NCI-H1930 (cell line): ENCODE results near the gene HES5.
A peak's percentile ranks its signal among the peaks of the same experiment; 100 is the strongest.
"Not testable (repeated sequence)": the region's sequence is repeated elsewhere in the genome, so short reads cannot be mapped to it uniquely, and the experiment has no call there.

ENCODE experiments used
- DNase-seq, 2 experiments: peaks; one replicate each; lab custom pipeline; 2025; lab: John Stamatoyannopoulos, UW

HES5 gene

DNA sequence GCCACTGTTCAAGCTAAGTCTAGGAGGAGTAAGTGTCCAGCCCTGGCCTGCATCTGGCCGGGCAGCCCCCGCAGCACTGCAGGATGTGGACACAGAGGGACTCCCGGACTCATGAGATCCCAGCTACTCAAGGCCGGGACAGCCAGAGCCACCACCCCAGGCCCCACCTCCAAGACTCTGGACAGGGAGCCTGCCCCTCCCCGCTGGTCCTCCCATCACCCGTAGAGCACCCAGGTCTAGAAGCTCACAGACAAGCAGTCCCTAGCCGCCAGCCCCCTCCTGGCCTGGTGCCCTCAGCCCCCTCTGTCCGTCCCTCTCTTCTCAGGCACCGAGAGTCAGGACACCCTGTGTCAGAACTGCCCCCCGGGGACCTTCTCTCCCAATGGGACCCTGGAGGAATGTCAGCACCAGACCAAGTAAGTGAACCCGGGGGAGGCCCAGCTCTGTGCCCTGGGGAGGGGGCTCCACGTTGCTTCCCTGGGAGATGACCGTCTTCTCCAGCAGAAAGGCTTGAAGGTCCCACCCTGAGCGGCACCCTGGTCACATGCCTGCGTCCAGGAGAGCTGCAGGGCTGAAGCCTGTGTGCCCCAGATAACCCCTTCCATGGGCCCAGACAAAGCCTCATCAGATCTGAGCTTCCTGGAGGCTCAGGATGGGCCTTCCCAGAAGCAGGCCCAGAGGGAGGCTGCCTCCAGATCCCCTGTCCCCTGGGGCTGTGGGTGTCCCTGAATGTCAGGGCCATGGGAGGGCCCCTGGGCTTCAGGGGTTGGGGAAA, 30.4 kb upstream of the HES5 start:
- no peak for DNase-seq

DNA sequence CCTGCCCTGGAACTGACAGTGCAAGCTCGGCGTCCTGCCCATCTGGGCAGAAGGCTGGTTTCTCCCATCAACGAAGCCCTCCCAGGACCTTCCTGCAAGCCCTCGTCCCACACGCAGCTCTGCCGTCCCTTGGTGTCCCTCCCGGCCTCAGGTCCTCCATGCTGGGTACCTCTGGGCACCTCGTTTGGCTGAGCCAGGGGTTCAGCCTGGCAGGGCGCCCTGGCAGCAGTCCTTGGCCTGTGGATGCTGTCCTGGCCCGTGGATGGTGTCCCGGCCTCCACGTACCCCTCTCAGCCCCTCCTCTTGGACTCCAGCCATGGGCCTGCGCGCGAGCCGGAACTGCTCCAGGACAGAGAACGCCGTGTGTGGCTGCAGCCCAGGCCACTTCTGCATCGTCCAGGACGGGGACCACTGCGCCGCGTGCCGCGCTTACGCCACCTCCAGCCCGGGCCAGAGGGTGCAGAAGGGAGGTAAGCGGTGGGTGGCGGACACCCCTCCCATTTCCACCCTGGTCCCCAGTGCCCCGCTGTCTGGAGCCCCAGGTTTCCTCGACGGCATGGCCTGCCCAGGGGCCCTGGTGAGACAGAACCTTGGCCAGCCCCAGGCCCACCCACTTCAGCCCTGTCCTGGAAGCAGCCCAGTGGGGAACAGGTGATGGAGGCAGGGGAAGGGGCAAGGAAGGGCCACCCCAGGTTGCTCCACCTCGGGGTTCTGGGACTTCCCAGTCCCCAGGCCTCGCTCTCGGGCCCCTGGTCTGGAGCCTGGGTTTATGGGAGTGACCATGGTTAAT, 29.6 kb upstream of the HES5 start:
- no peak for DNase-seq

DNA sequence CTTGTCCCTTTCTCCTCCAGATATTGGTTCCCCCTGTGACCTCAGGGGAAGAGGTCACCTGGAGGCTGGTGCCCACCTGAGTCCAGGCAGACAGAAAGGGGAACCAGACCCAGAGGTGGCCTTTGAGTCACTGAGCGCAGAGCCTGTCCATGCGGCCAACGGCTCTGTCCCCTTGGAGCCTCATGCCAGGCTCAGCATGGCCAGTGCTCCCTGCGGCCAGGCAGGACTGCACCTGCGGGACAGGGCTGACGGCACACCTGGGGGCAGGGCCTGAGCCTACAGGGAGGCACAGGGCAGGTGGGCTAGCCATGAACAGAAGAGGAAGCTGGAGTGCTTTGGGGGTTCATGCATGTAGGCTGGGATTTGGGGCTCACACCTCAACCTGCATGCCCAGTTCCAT, 28.8 kb upstream of the HES5 start:
- DNase-seq: no peak

DNA sequence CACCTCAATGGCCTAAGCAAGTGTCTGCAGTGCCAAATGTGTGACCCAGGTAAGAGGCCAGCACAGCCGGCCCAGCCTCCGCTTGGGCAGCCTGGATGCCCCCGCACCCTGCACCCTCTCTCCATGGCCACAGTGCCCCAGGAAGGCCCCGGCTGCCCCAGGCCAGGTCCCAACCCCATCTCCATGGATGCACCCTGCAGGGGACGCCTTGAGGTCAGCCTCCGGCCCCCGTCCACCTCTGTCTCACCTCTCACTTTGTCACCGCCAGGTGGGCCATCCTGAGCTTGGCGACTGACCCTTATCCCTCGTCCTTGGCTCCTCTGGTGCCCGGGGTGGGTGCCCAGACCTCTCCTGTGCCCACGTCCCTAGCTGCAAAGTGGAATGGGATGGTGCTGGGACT, 28.4 kb upstream of the HES5 start:
- no peak for DNase-seq

DNA sequence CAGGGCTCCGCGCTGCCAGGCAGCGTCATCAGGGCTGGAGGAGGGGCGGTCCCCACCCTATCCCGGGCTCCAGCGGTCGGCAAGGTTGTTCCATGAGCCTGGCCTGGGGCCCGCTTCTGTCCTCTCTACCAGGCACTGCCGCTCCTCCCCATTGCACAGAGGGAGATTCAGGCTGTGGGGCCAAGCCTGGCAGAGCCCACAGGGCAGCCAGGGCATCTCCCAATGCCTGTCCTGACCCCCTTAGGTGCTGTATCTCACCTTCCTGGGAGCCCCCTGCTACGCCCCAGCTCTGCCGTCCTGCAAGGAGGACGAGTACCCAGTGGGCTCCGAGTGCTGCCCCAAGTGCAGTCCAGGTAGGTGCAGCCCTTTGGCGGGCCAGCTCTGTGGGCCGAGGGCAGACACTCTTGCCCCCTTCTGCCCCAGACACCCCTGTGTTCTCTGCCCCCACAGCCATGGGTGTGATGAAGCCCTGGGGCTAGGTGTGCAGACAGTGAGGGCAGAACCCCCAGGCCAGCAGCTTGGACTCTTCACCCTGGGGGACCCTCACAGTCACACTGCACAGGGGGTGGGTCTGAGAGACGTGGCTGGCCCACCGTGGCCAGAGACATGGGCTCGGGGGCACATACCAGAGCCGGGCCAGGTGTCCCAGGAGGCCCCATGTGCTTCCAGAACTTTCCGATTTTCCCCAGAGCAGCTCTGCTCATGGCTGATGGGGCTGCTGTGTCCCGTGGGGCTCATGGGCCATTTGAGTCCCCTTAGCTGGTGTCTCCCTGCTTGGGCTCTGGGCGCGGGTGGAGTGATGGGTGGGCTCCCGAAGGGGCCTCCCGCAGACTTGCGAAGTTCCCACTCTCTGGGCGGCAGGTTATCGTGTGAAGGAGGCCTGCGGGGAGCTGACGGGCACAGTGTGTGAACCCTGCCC, 27.7 kb upstream of the HES5 start:
- DNase-seq: no peak

DNA sequence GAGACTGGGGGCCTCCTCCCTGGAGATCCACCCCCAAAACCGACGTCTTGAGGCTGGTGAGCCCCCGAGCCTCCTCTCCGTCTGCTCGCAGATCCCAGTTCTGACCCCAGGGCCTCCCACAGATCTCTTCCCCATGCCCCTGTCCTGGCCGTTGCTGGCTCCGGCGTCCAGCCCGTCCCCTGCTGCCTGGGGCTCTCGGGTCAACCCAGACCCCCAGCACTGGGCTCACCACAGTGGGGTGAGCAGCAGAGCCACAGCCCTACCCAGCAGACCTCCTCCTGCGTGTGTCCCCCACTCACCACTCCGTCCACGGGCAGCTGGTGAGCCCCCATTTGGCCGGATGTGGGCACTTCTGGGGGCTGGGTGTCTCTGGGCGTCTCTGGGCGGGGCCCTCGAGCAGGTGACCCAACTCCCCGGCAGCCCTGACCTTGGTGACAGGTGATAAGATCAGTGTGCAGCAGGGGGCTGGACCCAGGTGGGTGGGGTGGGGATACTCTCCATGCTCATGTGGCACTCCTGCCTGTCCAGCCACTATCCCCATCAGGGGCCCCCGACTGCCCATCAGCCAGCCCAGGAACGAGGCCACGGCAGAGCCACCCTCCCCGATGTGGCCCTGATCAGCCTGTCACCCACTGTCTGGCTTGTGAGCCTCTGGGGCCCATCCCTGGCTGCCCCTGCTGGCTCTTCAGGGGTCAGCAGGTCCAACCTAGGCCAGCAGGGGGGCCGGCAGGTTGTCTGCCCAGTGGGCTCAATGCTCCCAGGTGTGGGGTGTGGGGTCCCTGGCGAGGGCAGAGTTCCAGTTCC, 26.8 kb upstream of the HES5 start:
- no peak for DNase-seq

DNA sequence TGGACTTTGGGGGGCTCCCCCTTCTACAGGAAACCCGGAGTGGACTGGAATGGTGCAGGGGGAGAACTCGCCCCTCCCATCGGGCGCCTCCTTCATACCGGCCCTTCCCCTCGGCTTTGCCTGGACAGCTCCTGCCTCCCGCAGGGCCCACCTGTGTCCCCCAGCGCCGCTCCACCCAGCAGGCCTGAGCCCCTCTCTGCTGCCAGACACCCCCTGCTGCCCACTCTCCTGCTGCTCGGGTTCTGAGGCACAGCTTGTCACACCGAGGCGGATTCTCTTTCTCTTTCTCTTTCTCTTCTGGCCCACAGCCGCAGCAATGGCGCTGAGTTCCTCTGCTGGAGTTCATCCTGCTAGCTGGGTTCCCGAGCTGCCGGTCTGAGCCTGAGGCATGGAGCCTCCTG, 26.2 kb upstream of the HES5 start, which contains the start of gene TNFRSF14:
TSS of gene TNFRSF14 (plus strand) at position 95 of the 401 bp plus-strand sequence. CDS start at position 389, 294 bp downstream.
- no peak for DNase-seq

DNA sequence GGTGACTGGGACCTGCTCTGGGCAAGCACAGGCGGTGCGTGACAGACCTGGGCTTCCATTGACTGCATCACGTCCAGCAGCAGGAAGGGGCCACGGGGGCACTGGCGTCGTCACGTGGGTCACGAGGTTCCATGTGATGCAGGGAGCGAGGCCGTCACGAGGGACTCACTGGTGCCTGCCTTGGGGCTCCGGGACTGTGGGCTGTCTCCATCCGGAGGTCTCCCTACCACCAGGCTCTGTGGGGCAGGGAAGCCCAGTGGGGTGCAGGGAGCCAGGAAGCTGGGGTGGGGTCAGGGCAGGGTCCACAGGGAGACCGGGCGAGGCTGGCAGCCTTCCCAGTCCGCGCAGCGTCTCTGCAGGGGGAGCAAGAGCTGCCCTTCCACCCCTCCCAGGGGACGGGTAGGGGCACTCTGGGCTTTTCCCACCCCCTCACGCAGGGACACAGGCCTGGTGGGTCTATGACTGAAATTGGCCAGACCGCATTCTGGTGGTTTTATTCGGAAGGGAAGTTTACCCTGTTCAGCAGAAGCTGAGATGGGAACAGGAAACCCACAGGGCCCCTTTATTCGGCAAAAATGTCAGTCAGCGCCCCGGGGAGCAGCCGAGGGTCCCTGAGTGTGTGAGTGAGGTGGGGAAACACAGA, 25.7 kb upstream of the HES5 start:
- no peak for DNase-seq

DNA sequence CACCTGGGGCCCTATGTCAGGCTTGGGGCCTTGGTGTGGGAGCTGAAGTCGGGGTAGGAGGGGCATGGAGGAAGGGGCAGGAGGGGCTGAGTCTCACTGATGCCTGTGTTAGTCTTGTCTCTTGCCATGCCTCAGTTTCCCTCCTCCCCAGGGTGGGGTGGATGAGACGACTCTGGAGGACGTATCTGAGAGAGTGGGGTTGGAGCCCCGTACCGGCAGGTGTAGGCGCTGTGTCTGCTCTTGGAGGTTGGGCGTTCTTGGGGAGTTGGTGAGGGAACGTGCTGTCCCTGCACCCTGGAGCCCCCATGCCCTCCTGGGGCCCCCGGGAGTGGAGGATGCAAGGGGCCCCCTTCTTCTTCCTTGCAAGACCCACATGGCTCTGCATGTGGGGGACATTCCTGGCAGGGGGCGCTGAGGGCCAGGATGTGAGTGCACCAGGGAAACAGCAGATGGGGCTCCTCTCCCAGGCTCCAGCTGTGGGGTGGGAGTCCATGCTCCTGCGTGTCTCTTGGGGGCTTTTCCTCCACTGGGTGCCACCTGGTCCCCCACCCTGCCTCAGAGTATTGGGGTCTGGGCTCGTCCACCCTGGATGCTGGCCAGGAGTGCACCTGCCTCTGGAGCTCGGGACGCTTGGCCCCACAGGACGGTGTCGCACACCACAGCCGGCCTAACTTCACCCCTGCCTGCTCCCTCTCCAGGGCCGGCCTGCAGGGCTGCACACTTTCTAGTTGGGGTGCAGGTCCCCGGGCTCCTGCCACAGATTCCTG, 24.7 kb upstream of the HES5 start:
- DNase-seq: no peak

DNA sequence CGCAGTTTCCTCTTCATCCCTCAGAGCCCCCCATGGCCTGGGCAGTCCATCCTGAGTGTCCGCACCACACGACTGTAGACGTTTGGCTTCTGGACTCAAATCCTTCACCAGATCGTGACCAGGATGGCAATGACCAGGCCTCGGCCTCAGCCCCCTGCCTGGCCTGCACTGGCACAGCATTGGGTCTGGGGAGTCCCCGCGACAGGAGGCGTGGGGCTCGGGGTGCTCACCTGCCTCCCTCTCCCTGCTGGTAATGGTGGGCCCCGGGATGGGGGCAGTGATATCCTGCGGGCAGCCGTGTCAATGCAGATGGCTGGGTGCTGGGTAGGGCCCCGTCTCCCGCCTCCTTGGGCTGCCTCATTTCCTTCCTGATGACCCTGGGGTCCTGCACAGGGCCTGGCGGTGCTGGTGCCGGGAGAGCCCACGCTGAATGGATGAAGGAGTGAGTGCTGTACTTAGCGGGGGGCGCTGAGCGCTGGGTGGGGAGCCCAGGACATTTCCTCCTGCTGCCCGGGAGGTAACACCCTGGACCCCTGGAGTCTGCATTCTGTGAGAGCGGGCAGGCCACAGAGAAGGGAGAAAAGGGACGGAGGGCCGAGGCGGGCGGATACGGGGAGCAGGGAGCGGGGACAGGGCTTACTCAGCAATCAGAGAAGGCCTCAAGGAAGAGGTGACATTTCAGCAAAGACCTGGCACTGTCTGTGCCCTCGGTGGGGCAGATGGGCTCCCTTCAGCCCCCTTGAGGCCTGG, 24.0 kb upstream of the HES5 start:
- DNase-seq: no peak

DNA sequence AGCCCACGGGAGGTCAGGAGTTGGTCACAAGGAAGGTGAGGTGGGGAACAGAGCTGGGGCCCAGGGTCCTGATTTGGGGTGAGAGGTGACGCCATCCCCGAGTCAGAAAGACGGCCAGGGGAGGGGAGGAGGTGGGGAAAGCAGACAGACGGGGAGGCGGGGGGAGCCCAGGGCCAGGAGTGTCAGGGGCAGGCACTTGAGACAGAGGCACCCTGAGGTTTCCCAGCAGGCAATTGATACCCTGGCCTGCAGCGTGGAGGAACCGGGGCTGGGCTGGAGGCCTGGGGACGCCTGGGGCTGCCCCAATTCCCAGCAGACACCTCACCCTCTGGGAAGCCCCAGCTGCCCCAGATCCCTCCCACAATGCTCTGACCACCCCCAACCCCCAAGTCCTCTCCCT, 23.0 kb upstream of the HES5 start:
- DNase-seq: not testable (repeated sequence)

DNA sequence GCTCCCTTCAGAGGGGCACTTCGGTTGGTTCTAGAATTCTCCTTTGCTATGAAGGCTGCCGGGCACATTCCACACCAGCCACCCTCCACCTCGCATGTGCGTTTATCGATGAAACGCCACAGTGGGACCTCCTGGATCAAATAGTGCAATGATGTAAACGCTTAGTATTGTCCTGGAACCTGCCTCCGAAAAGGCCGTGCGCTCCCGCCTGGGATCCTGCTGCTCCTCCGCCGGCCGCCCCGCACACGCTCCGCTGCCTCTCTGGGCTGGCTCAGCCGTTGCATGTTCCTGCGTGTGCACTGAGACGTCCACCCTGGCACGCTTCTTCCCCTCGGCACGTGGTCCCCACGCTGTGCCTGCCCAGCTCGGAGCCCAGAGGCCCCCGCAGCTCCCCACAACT, 22.1 kb upstream of the HES5 start:
- DNase-seq: no peak

DNA sequence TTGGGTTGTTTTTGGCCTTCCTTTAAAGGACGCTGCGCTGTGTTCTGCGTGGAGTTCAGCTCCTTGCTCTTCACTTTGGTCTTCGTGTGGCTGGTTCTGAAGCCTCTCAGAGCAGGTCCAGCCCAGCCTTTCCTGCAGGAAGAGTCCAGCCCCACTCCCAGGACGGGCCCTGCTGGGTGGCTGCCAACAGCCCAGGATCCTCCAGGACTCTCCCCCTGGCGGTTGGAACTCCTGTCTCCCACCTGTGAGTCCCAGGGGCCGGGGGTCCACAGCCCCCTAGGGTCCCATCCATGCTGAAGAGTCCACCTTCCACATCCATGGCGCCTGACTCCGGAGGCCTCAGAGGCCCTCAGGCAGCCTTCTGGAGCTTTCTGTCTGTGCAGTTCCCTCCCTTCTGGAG, 21.5 kb upstream of the HES5 start:
- DNase-seq: not testable (repeated sequence)

DNA sequence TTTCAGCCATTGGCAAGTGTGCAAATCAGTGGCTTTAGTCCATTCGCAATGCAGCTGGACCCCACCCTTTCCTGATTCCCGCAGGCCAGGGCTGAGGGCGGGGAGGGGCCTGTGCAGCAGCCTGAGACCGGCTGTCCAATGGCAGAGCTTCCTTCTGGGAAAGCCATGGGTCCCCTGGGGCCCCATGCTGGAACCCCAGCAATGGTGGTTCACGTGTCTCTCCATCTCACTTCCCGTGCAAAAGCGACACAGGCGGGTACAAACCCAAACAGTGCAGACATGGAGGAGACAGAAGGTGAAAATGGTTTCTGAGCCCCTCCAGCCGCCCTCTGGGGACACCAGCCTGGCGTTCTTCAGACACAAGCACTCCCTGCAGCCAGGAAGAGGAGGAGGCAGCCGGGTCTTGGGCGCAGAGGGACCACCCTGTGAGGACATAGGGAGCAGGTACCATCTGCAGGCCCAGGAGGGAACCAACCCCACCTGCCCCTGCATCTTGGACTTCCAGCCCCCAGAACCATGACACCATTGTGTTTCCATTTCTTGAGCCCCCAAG, 20.3 kb upstream of the HES5 start:
- not testable (repeated sequence) for DNase-seq

DNA sequence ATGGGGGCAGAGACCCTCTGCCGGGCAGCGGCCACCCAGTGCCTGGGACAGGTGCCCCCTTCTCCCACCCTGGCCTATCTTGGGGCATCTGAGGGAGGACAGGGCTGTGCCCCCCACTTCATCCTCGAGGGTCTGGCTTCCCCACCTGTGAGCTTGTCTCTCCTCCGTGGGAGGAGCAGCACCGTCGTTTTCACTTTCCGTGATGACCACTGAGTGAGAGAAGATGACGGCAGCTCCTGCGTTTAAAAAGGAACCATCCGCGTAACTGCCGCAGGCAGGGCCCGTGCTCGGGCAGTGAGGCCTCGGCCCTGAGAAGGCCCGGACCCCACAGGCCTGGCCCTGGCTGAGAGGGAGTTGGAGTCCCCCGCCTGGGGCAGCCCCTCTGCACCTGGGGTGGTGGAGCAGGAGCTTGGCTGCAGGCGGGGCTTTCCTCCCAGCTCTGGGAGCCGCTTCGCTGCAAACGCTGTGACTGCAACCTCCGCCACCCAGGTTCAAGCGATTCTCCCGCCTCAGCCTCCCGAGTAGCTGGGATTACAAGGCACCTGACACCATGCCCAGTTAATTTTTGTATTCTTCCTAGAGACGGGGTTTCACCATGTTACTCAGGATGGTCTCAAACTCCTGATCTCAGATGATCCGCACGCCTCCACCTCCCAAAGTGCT, 19.4 kb upstream of the HES5 start:
- not testable (repeated sequence) for DNase-seq

DNA sequence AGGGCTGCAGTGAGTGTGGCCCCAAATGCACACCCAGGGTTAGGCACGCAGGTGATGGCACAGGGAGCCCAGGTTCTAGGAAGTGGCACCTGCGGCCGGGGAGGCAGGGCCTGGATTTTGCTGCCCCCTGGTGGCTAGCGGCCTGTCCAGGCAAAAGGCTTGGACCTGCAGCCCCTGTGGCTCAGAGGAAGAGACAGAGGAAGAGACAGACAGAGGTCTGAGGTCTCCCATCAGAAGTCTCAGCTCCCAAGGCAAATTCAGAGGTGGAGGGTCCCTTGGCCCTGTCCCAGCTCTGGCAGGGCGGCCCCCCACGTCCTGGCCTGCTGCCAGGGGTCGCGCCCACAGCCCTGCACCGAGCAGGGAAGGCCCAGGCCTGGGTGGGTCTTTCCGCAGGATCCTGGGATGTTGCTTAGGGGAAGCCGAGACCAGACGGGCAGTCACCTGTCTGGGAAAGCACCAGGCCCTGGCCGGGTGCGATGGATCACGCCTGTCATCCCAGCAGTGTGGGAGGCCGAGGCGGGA, 18.1 kb upstream of the HES5 start:
- peak in 1 of 2 experiments; percentile 63 for DNase-seq

DNA sequence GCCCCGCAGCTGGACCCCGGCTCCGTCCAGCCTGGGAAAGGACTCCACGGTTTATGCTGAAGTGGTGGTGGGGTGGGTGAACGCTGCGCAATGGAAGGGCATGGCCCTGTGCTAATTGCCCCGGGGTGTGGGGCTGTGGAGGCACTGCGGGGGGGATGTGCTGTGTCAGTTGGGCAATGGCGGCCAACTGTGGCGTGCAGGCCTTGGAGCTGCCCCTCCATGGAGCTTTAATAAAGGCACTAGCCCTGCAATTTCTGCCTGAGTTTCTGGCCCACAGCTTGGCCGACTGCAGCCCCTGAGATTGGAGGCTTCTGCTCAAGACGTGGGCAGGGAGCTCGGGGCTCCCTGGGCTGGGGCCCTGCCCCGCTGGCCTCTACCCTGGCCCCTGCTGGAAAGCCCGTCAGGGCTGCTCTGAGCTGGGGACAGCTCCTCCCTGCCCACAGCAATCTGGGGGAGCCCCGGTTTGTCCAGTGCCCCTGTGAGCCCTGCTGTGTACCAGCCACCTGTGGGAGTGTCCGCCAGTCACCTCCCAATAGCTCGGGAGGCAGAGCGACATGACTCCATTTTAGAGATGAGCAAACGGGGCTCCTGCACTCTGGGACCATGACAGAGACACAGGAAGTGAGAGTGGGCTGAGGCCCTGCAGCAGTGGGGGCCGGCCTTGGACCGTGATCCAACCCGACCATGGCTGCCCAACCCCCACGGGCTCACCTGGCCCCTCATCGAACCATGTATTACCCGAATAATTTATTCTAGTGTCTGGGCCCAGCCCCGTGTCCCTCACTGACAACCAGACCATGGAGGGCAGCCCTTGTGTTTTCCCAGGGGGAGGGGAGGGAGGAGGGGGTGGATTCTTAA, 17.4 kb upstream of the HES5 start:
- no peak for DNase-seq
